WTC11 (cell line): Measurements from ENCODE around the gene MYL7.

Source experiments
- CBFB ChIP-seq: sonication (generic); formaldehyde crosslinking; IDR thresholded peaks from 2 replicates; pipeline ENCODE4 v1.8.1; 2022; ENCODE audit warnings: mild to moderate bottlenecking, low read depth, missing genetic modification reagents
- CREB1 ChIP-seq: sonication (generic); formaldehyde crosslinking; IDR thresholded peaks from 2 replicates; pipeline ENCODE4 v1.8.0; 2023; ENCODE audit warnings: mild to moderate bottlenecking, missing genetic modification reagents
- CREM ChIP-seq: sonication (generic); formaldehyde crosslinking; IDR thresholded peaks from 2 replicates; pipeline ENCODE4 v1.8.1; 2022; ENCODE audit warnings: mild to moderate bottlenecking, missing genetic modification reagents, moderate library complexity
- CTCF ChIP-seq: fragments of 200-600 bp; IDR thresholded peaks from 2 replicates; pipeline ENCODE4 v1.8.0; 2022; ENCODE audit warnings: antibody characterized with exemption
- ETV6 ChIP-seq: sonication (generic); formaldehyde crosslinking; IDR thresholded peaks from 2 replicates; pipeline ENCODE4 v1.8.1; 2022; ENCODE audit warnings: mild to moderate bottlenecking, missing genetic modification reagents
- MAX ChIP-seq: sonication (generic); formaldehyde crosslinking; IDR thresholded peaks from 2 replicates; pipeline ENCODE4 v1.8.0; 2022; ENCODE audit warnings: mild to moderate bottlenecking, missing genetic modification reagents
- PREB ChIP-seq: sonication (generic); formaldehyde crosslinking; IDR thresholded peaks from 2 replicates; pipeline ENCODE4 v1.8.1; 2022; ENCODE audit warnings: mild to moderate bottlenecking, missing genetic modification reagents, moderate library complexity, borderline replicate concordance
- SMAD4 ChIP-seq: sonication (generic); formaldehyde crosslinking; IDR thresholded peaks from 2 replicates; pipeline ENCODE4 v1.8.0; 2022; ENCODE audit warnings: mild to moderate bottlenecking, missing genetic modification reagents
- SP1 ChIP-seq: sonication (generic); formaldehyde crosslinking; conservative IDR thresholded peaks from 2 replicates; pipeline ENCODE4 v1.8.1; 2022; ENCODE audit warnings: missing genetic modification reagents
- ZNF512 ChIP-seq: sonication (generic); formaldehyde crosslinking; IDR thresholded peaks from 2 replicates; pipeline ENCODE4 v1.8.1; 2022; ENCODE audit warnings: missing genetic modification reagents, borderline replicate concordance
- ZSCAN18 ChIP-seq: fragments of 250-450 bp; sonication (Bioruptor Pico); IDR thresholded peaks from 2 replicates; pipeline ENCODE4 v2.1.2; 2022; ENCODE audit warnings: mild to moderate bottlenecking, moderate library complexity

GRCh38 chr7:44158873-44159631 is 17.9 kb upstream of the MYL7 start:
- TF ChIP-seq CTCF (no peak), MAX (CRISPR knock-in tag) (no peak), SMAD4 (CRISPR knock-in tag) (no peak), ZSCAN18 (CRISPR knock-in tag) (no peak), CREB1 (CRISPR knock-in tag) (no peak), SP1 (CRISPR knock-in tag) (no peak), ZNF512 (no peak), PREB (no peak), CREM (CRISPR knock-in tag) (no peak), ETV6 (CRISPR knock-in tag) (no peak), CBFB (no peak)
